Panc1 (cell line): Measurements from ENCODE around the gene PSORS1C1. TPM values are rescaled to one million over a fixed set of nuclear protein-coding genes. Genes with fewer than 3 reads are reported as not detected.
A peak's percentile ranks its signal among the peaks of the same experiment; 100 is the strongest.
"Not testable (repeated sequence)": the region's sequence is repeated elsewhere in the genome, so short reads cannot be mapped to it uniquely, and the experiment has no call there.

ENCODE experiments used
- ATAC-seq: fragments of 200-7000 bp; cut with Tn5 transposase; 2 replicates; pipeline ENCODE4 v1.9.1; 2020; ENCODE audit warnings: mild to moderate bottlenecking, moderate library complexity
- BruUV-seq: library from RNA; stranded (reverse); fragments of 400-500 nt; replicated peaks from 2 replicates; lab custom pipeline; 2021; lab: Mats Ljungman, UMichigan
- CTCF ChIA-PET: fragments of 300-600 bp; sonication (Branson Sonifier 250); formaldehyde crosslinking; loops from one replicate; lab custom pipeline; 2022; ENCODE audit warnings: antibody characterized with exemption; lab: Charles Lee
- POLR2A ChIA-PET: fragments of 300-600 bp; sonication (Branson Sonifier 250); formaldehyde crosslinking; loops from one replicate; lab custom pipeline; 2022; ENCODE audit warnings: antibody characterized with exemption; lab: Charles Lee
- DNase-seq: peaks from one replicate; pipeline ENCODE4 v3.0.0-alpha.2; 2010; ENCODE audit warnings: low read depth, low spot score
- H3K27ac ChIP-seq: 2 replicates; pipeline ENCODE4 v1.5.1; 2011; ENCODE audit warnings: mild to moderate bottlenecking, low read length, inconsistent platforms
- H3K27me3 ChIP-seq: fragments of 200-500 bp; sonication (Bioruptor generic); 2 replicates; pipeline ENCODE4 v1.6.0; 2014; ENCODE audit warnings: low read length, inconsistent platforms; ENCODE audit not compliant: control insufficient read depth, insufficient read depth
- H3K36me3 ChIP-seq: fragments of 200-500 bp; sonication (Bioruptor generic); 2 replicates; pipeline ENCODE4 v1.5.1; 2014; ENCODE audit warnings: inconsistent platforms, mild to moderate bottlenecking, low read length, moderate library complexity; ENCODE audit not compliant: control insufficient read depth, insufficient read depth
- H3K4me1 ChIP-seq: 2 replicates; pipeline ENCODE4 v1.5.1; 2011; ENCODE audit warnings: inconsistent platforms, mild to moderate bottlenecking, low read length, moderate library complexity; ENCODE audit not compliant: control insufficient read depth, insufficient read depth
- H3K4me3 ChIP-seq, 2 experiments: 2 replicates each; pipeline ENCODE4 v1.5.1; 2011 to 2012; ENCODE audit warnings: low read depth in 2 of 2, low read length in 2 of 2, mild to moderate bottlenecking in 2 of 2, inconsistent platforms in 1 of 2, moderate library complexity in 1 of 2
- H3K9me3 ChIP-seq: fragments of 200-500 bp; sonication (Bioruptor generic); 2 replicates; pipeline ENCODE4 v1.5.1; 2014; ENCODE audit warnings: low read depth, mild to moderate bottlenecking, inconsistent platforms, low read length, moderate library complexity; ENCODE audit not compliant: control insufficient read depth, insufficient read depth
- POLR2AphosphoS5 ChIP-seq: IDR thresholded peaks from 2 replicates; pipeline ENCODE4 v1.6.1; 2012; ENCODE audit warnings: mild to moderate bottlenecking, low read depth, low read length, moderate library complexity
- REST ChIP-seq, 2 experiments: IDR thresholded peaks; 2 replicates each; pipeline ENCODE4 v1.6.1; 2011 to 2012; ENCODE audit warnings: low read depth in 2 of 2, control low read depth in 1 of 2, low read length in 1 of 2, mild to moderate bottlenecking in 1 of 2, moderate library complexity in 1 of 2; ENCODE audit not compliant: insufficient read depth in 1 of 2
- SIN3A ChIP-seq: IDR thresholded peaks from 2 replicates; pipeline ENCODE4 v1.6.1; 2012; ENCODE audit warnings: low read depth, mild to moderate bottlenecking, low read length, moderate library complexity, borderline replicate concordance; ENCODE audit not compliant: insufficient read depth
- TCF7L2 ChIP-seq: IDR thresholded peaks from 2 replicates; pipeline ENCODE4 v1.6.1; 2011; ENCODE audit warnings: mild to moderate bottlenecking, low read depth, low read length, inconsistent platforms
- in situ Hi-C: cut with HindIII; loops from 2 replicates; pipeline ENCODE4 v1.10.0; 2016; ENCODE audit warnings: low sequenced_read_pairs, low pct_unique_long_range_greater_than_20kb
- intact Hi-C: fragments of 100-400 bp; cut with micrococcal nuclease; formaldehyde crosslinking; loops from one replicate; pipeline ENCODE4 v1.10.0; 2022; ENCODE audit not compliant: unreplicated experiment
- total RNA-seq: library from RNA; stranded (reverse); gene quantifications from one replicate; pipeline ENCODE4 v1.2.1, GENCODE V29; 2021; ENCODE audit not compliant: unreplicated experiment
- TF ChIP-seq, protein P1 (sequence below): fragments of 450-650 bp; IDR thresholded peaks from 2 replicates; pipeline ENCODE4 v1.5.1; 2017; ENCODE audit warnings: mild to moderate bottlenecking

Gene PSORS1C1
- total RNA-seq, 1 experiment from 2014 or later = 2.9 TPM

DNA sequence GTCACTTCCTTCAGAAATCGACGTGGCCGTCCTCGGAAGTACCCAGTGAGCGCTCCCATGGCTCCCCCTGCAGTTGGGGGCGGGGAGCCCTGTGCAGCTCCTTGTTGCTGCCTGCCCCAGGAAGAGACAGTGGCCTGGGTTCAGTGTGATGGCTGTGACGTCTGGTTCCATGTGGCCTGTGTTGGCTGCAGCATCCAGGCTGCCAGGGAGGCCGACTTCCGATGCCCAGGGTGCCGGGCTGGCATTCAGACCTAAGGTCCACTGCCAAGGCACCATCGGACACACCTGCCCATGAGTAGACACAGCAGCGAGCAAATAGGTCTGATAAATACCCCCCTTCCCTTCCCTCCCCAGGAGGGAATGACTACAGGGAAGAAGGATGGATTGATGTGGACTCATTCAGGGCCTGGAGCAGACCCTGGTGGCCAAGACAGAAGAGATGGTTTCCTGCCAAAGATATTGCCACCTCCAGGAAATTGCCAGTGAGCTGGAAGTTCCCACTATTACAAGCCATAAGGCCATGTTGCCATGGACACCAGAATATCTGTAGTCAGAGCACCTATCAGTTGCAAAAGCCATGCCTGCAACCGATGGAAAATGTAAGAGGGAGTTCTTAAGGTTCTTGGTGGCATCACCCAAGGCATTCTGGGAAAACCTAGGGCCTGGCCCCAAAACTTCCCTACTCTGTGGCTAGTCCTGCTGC lies 48.0 kb downstream of the PSORS1C1 start:
- no peaks in the 10 kb centered on the region for H3K9me3 ChIP-seq
- no peak for ATAC-seq
- in situ Hi-C loops (no loop called here), intact Hi-C loops (no loop called here)
- POLR2A ChIA-PET = no interaction called here
- H3K36me3 ChIP-seq = no peaks in the 10 kb centered on the region; the same call in 1 of the 2 replicates
- DNase-seq = no peak
- H3K27me3 ChIP-seq = no peaks in the 10 kb centered on the region
- TF ChIP-seq TCF7L2 (no peak), POLR2AphosphoS5 (no peak), SIN3A (no peak), REST (IDR thresholded peaks at IDR 0.05; ENCODE audit: insufficient read depth in 1 of 2, low read depth in 2 of 2, low read length in 1 of 2) (no peak)
- TF ChIP-seq, protein P1, sequence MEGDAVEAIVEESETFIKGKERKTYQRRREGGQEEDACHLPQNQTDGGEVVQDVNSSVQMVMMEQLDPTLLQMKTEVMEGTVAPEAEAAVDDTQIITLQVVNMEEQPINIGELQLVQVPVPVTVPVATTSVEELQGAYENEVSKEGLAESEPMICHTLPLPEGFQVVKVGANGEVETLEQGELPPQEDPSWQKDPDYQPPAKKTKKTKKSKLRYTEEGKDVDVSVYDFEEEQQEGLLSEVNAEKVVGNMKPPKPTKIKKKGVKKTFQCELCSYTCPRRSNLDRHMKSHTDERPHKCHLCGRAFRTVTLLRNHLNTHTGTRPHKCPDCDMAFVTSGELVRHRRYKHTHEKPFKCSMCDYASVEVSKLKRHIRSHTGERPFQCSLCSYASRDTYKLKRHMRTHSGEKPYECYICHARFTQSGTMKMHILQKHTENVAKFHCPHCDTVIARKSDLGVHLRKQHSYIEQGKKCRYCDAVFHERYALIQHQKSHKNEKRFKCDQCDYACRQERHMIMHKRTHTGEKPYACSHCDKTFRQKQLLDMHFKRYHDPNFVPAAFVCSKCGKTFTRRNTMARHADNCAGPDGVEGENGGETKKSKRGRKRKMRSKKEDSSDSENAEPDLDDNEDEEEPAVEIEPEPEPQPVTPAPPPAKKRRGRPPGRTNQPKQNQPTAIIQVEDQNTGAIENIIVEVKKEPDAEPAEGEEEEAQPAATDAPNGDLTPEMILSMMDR = no peak
- CTCF ChIA-PET = no interaction called here
- no TSS peak for BruUV-seq
- H3K27ac ChIP-seq = no peak overlapping the region
- peaks cover 9% of the 10 kb centered on the region for H3K4me1 ChIP-seq
- H3K4me3 ChIP-seq = no peak overlapping the region

- ChIA-PET POLR2A (interaction anchor here (0.6 kb wide), 1 partner anchor 25 kb away, joined by 3 read pairs; the partner anchor contains the start of gene PSORS1C2), CTCF (no interaction called here)
- Histone ChIP-seq H3K27ac (no peak overlapping the region), H3K36me3 (no peaks in the 10 kb centered on the region), H3K4me1 (peaks cover 9% of the 10 kb centered on the region), H3K27me3 (no peaks in the 10 kb centered on the region), H3K4me3 (no peak overlapping the region), H3K9me3 (no peaks in the 10 kb centered on the region)
- TF ChIP-seq, protein P1 = no peak
- TF ChIP-seq TCF7L2 = no peak
- no peak for TF ChIP-seq REST (IDR thresholded peaks at IDR 0.05; ENCODE audit: insufficient read depth in 1 of 2, low read depth in 2 of 2, low read length in 1 of 2)
- no peak for DNase-seq
- in situ Hi-C loops (no loop called here), intact Hi-C loops (no loop called here)
- ATAC-seq = no peak
- no TSS peak for BruUV-seq
Measured at GRCh38 chr6:31163922-31164321, 49.3 kb downstream of the PSORS1C1 start.

DNA sequence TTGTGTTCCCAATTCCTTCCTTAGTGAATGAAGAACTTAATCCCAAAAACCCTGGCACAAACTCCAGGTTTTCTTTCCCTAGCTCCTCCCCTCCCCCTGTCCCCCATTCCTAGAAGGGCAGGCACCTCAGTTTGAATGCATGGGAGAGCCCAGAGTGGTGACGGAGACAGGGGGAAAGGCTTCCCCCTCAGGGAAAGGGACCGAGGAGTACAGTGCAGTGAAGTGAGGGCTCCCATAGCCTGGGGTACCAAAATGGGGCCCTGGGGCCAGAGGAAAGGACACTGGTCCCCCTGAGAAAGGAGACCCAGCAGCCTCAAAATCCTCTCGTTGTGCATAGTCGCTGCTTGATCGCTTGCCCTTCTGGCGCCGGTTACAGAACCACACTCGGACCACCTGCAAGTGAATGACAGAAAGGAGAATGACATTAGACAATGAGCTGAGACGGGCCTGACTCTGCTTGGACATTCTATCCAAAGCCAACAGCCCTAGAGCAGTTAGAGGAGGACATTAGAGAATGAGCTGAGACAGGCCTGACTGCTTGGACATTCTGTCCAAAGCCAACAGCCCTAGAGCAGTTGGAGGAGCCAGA lies 50.0 kb downstream of the PSORS1C1 start:
- H3K4me3 ChIP-seq, H3K27ac ChIP-seq, BruUV-seq, H3K9me3 ChIP-seq, in situ Hi-C loops, intact Hi-C loops, CTCF ChIA-PET, H3K36me3 ChIP-seq, H3K4me1 ChIP-seq, POLR2A ChIA-PET, DNase-seq, H3K27me3 ChIP-seq: not testable (repeated sequence)
- 0 out of 2 replicates have a peak, but pooled peaks have one; percentile 8 for ATAC-seq
